ENCODE results near the gene LYRM4.

The LYRM4 gene

GRCh38 chr6:5202941-5203340 is 57.8 kb downstream of the LYRM4 start:
- no peak for DNase-seq

GRCh38 chr6:5202206-5202605 is 58.5 kb downstream of the LYRM4 start:
- no peak for DNase-seq

- DNase-seq = no peak
Measured at GRCh38 chr6:5201271-5201670, 59.5 kb downstream of the LYRM4 start.

- DNase-seq = no peak
Measured at GRCh38 chr6:5199702-5200101, 61.0 kb downstream of the LYRM4 start.

GRCh38 chr6:5199283-5199682 is 61.5 kb downstream of the LYRM4 start:
- no peak for DNase-seq

GRCh38 chr6:5197084-5197483 is 63.7 kb downstream of the LYRM4 start:
- DNase-seq = no peak

- no peak for DNase-seq
Measured at GRCh38 chr6:5192135-5192794, 68.5 kb downstream of the LYRM4 start.

- DNase-seq = peak; percentile 30
Measured at GRCh38 chr6:5191722-5192121, 69.0 kb downstream of the LYRM4 start.

GRCh38 chr6:5191222-5191621 is 69.5 kb downstream of the LYRM4 start:
- DNase-seq = no peak

GRCh38 chr6:5190507-5190906 is 70.2 kb downstream of the LYRM4 start:
- no peak for DNase-seq

- DNase-seq = no peak
Measured at GRCh38 chr6:5188646-5189045, 72.1 kb downstream of the LYRM4 start.

- no peak for DNase-seq
Measured at GRCh38 chr6:5184878-5185277, 75.9 kb downstream of the LYRM4 start.

GRCh38 chr6:5184218-5184617 is 76.5 kb downstream of the LYRM4 start:
- no peak for DNase-seq

- no peak for DNase-seq
Measured at GRCh38 chr6:5181510-5182317, 79.0 kb downstream of the LYRM4 start.

- DNase-seq = no peak
Measured at GRCh38 chr6:5180636-5181035, 80.1 kb downstream of the LYRM4 start.

GRCh38 chr6:5179917-5180316 is 80.8 kb downstream of the LYRM4 start:
- DNase-seq = no peak

- DNase-seq = no peak
Measured at GRCh38 chr6:5178806-5179205, 81.9 kb downstream of the LYRM4 start.

GRCh38 chr6:5175635-5176034 is 85.1 kb downstream of the LYRM4 start:
- DNase-seq = no peak

GRCh38 chr6:5174756-5175549 is 85.8 kb downstream of the LYRM4 start:
- DNase-seq = peak; percentile 6

GRCh38 chr6:5174244-5174643 is 86.5 kb downstream of the LYRM4 start:
- no peak for DNase-seq

- no peak for DNase-seq
Measured at GRCh38 chr6:5173810-5174209, 86.9 kb downstream of the LYRM4 start.

- DNase-seq = no peak
Measured at GRCh38 chr6:5172897-5173474, 87.8 kb downstream of the LYRM4 start.

- DNase-seq = peak; percentile 48
Measured at GRCh38 chr6:5172041-5172653, 88.6 kb downstream of the LYRM4 start.

All from NCI-H146 (cell line).